ENCODE data around the gene LRFN5. TPM values are rescaled to one million over a fixed set of nuclear protein-coding genes. Genes with fewer than 3 reads are reported as not detected.

Gene LRFN5
- polyA plus RNA-seq, 1 experiment: 3.3 TPM

- H3K27me3 ChIP-seq (ENCODE audit: control insufficient read depth, insufficient read depth, low read length): no peaks in the 10 kb centered on the region
- H3K27ac ChIP-seq (ENCODE audit: low read depth, low read length): peak overlapping the region; percentile 78
- TF ChIP-seq CTCF (IDR thresholded peaks at IDR 0.05; ENCODE audit: low read depth, low read length): no peak
- no peak overlapping the region for H3K4me3 ChIP-seq (ENCODE audit: low read depth, low read length)
- CTCF ChIA-PET: interaction anchor here (0.8 to 1.3 kb wide), 2 partner anchors 222 to 225 kb away, joined by 3 to 6 read pairs; partner anchors contain the start of gene LRFN5
- DNase-seq (ENCODE audit: low read depth, low spot score): peak; percentile 81
- no peaks in the 10 kb centered on the region for H3K9me3 ChIP-seq (ENCODE audit: control insufficient read depth, insufficient read depth, low read length)
- POLR2A ChIA-PET: interaction anchor here (0.5 to 1.5 kb wide), 6 partner anchors 14 to 362 kb away, joined by 3 to 4 read pairs (median 4); no protein-coding TSS in a partner anchor
Measured at GRCh38 chr14:41830714-41831406, 224.2 kb downstream of the LRFN5 start.

GRCh38 chr14:41839661-41840060, 233.0 kb downstream of the LRFN5 start:
- ChIA-PET CTCF (no interaction called here), POLR2A (no interaction called here)
- H3K27ac ChIP-seq (ENCODE audit: low read depth, low read length): no peak overlapping the region
- no peaks in the 10 kb centered on the region for H3K27me3 ChIP-seq (ENCODE audit: control insufficient read depth, insufficient read depth, low read length)
- no peak for TF ChIP-seq CTCF (IDR thresholded peaks at IDR 0.05; ENCODE audit: low read depth, low read length)
- H3K9me3 ChIP-seq (ENCODE audit: control insufficient read depth, insufficient read depth, low read length): no peaks in the 10 kb centered on the region
- no peak for DNase-seq (ENCODE audit: low read depth, low spot score)
- no peak overlapping the region for H3K4me3 ChIP-seq (ENCODE audit: low read depth, low read length)

DNA sequence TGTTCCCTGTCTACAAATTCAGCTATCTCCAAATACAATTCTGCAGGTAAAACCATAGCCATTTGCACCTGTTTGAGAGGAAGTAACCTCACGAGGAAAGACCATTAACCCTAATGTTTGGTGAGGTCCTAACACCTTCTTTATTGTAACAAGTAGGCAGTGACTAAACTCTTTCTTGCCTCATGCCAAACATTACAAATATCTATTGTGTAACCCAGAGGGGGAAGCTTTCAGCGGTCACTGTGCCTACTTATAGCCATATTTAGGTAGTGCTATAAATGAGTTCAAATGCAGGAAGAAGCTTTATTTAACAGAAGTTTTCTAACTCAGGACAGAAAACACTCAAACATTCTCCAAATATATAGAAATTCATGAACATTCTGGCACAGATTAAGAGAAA, 252.7 kb downstream of the LRFN5 start:
- CTCF ChIA-PET: no interaction called here
- Histone ChIP-seq H3K4me3 (ENCODE audit: low read depth, low read length) (no peak overlapping the region), H3K27me3 (ENCODE audit: control insufficient read depth, insufficient read depth, low read length) (no peaks in the 10 kb centered on the region), H3K27ac (ENCODE audit: low read depth, low read length) (no peak overlapping the region), H3K9me3 (ENCODE audit: control insufficient read depth, insufficient read depth, low read length) (no peaks in the 10 kb centered on the region)
- no peak for DNase-seq (ENCODE audit: low read depth, low spot score)
- no peak for TF ChIP-seq CTCF (IDR thresholded peaks at IDR 0.05; ENCODE audit: low read depth, low read length)
- POLR2A ChIA-PET: interaction anchor here (0.6 kb wide), 1 partner anchor 28 kb away, joined by 3 read pairs; no protein-coding TSS in a partner anchor

DNA sequence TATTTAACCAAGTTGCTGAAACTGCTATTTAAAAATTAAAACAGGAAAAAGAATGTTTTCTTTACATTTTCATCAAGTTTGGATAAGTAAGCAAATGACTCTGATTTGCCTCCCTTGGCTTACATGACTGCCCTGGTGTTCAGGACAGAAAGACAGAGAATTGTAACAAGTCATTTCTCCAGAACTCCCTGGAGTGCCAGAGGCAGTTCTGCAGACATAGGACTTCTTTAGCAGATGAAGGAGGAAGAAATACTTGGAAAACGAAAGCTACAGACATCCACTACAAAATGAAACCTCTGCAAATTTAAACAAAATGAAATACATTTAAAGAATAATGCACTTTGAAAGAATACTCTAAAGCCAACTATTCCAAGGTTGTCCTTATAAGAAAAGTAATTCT, 253.9 kb downstream of the LRFN5 start:
- POLR2A ChIA-PET: no interaction called here
- H3K4me3 ChIP-seq (ENCODE audit: low read depth, low read length): no peak overlapping the region

More for the DNA sequence above, 253.9 kb downstream of the LRFN5 start:
- TF ChIP-seq CTCF (IDR thresholded peaks at IDR 0.05; ENCODE audit: low read depth, low read length): no peak
- CTCF ChIA-PET: no interaction called here
- Histone ChIP-seq H3K27ac (ENCODE audit: low read depth, low read length) (no peak overlapping the region), H3K27me3 (ENCODE audit: control insufficient read depth, insufficient read depth, low read length) (no peaks in the 10 kb centered on the region), H3K9me3 (ENCODE audit: control insufficient read depth, insufficient read depth, low read length) (no peaks in the 10 kb centered on the region)
- DNase-seq (ENCODE audit: low read depth, low spot score): no peak
